Uterus (tissue), 4 donors: ENCODE results near the gene CCM2. TPM values are rescaled to one million over a fixed set of nuclear protein-coding genes. Genes with fewer than 3 reads are reported as not detected.

ENCODE experiments used
- DNase-seq, 2 donors: peaks; one replicate each; pipeline ENCODE4 v3.0.0-alpha.2; 2019 to 2020
- H3K27ac ChIP-seq, 2 donors: fragments of 200-600 bp; sonication (generic); 1 replicate in 1 of 2; 2 replicates in 1 of 2; pipeline ENCODE4 v1.5.1; 2016 to 2018
- H3K27me3 ChIP-seq, 2 donors: fragments of 200-600 bp; sonication (generic); one replicate each; pipeline ENCODE4 v1.5.1; 2018 to 2019; ENCODE audit warnings: control low read depth in 1 of 2
- H3K36me3 ChIP-seq, 2 donors: fragments of 200-600 bp; sonication (generic); one replicate each; pipeline ENCODE4 v1.5.1; 2019; ENCODE audit warnings: control low read depth in 1 of 2
- H3K4me1 ChIP-seq, 2 donors: fragments of 200-600 bp; sonication (generic); one replicate each; pipeline ENCODE4 v1.5.1; 2018 to 2019; ENCODE audit warnings: control low read depth in 1 of 2
- H3K4me3 ChIP-seq, 2 donors: fragments of 200-600 bp; sonication (generic); 1 replicate in 1 of 2; 2 replicates in 1 of 2; pipeline ENCODE4 v1.5.1; 2018 to 2019; ENCODE audit warnings: mild to moderate bottlenecking in 1 of 2
- H3K9me3 ChIP-seq, 2 donors: fragments of 200-600 bp; sonication (generic); one replicate each; pipeline ENCODE4 v1.5.1; 2019; ENCODE audit warnings: control low read depth in 1 of 2
- POLR2A ChIP-seq, 2 donors: fragments of 450-650 bp; IDR thresholded peaks; one replicate each; pipeline ENCODE4 v1.6.1; 2016; ENCODE audit warnings: antibody characterized with exemption in 2 of 2, mild to moderate bottlenecking in 1 of 2, moderate library complexity in 1 of 2
- intact Hi-C: fragments of 100-400 bp; cut with DNase I; formaldehyde crosslinking; loops from one replicate; pipeline ENCODE4 v1.15.1; 2023; ENCODE audit warnings: low total_unique reads
- total RNA-seq, 4 donors: library from RNA; depleted of rRNA in 3 of 4; stranded (reverse); fragments of >200 nt in 3 of 4; gene quantifications; one replicate each; pipeline versions ENCODE4 v1.1.0 to v1.2.4, GENCODE V29; 2014 to 2023
- TF ChIP-seq, protein P1 (sequence below), 4 experiments: fragments of 200-600 bp in 2 of 4; fragments of 450-650 bp in 2 of 4; sonication (generic) in 2 of 4; IDR thresholded peaks; one replicate each; pipeline ENCODE4 v1.5.1; 2016 to 2019; ENCODE audit warnings: antibody characterized with exemption in 4 of 4, mild to moderate bottlenecking in 2 of 4, moderate library complexity in 1 of 4
- donor health status: DM: yes; HTN: yes; CAD: no.

The CCM2 gene
- total RNA-seq, 4 donors from 2014 or later, result 7.6 to 70.2 (median 33.6) TPM

DNA sequence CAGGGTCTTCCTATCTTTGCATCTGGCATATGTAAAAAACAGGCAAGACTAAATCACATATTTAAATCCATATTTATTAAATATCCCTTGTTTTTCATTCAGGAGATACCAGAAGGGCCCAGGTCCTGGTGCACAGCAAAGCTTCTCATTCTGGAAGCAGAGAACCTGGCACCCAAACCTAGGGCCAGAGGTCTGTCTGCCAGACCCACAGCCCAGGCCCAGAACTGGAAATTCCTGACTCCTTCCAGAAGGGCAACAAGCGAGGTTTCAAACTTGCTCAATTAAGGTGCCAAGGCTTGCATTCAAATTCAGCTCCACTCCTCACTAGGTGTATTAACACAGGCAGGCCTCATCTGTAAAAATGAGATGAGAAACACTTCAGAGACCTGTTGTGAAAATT, 17.0 kb upstream of the CCM2 start:
- H3K36me3 ChIP-seq, result no peaks in the 10 kb centered on the region
- TF ChIP-seq, protein P1, sequence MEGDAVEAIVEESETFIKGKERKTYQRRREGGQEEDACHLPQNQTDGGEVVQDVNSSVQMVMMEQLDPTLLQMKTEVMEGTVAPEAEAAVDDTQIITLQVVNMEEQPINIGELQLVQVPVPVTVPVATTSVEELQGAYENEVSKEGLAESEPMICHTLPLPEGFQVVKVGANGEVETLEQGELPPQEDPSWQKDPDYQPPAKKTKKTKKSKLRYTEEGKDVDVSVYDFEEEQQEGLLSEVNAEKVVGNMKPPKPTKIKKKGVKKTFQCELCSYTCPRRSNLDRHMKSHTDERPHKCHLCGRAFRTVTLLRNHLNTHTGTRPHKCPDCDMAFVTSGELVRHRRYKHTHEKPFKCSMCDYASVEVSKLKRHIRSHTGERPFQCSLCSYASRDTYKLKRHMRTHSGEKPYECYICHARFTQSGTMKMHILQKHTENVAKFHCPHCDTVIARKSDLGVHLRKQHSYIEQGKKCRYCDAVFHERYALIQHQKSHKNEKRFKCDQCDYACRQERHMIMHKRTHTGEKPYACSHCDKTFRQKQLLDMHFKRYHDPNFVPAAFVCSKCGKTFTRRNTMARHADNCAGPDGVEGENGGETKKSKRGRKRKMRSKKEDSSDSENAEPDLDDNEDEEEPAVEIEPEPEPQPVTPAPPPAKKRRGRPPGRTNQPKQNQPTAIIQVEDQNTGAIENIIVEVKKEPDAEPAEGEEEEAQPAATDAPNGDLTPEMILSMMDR (IDR thresholded peaks at IDR 0.05), result no peak
- no peak for TF ChIP-seq POLR2A (IDR thresholded peaks at IDR 0.05)
- no peak overlapping the region for H3K27ac ChIP-seq
- no peaks in the 10 kb centered on the region for H3K27me3 ChIP-seq
- DNase-seq, result no peak
- H3K4me1 ChIP-seq, result no peaks in the 10 kb centered on the region
- intact Hi-C loops, result loop anchor here (10.0 kb wide), 1 partner anchor 408 kb away; the partner anchor contains the start of gene DDX56
- H3K9me3 ChIP-seq, result no peaks in the 10 kb centered on the region
- H3K4me3 ChIP-seq, result no peak overlapping the region

DNA sequence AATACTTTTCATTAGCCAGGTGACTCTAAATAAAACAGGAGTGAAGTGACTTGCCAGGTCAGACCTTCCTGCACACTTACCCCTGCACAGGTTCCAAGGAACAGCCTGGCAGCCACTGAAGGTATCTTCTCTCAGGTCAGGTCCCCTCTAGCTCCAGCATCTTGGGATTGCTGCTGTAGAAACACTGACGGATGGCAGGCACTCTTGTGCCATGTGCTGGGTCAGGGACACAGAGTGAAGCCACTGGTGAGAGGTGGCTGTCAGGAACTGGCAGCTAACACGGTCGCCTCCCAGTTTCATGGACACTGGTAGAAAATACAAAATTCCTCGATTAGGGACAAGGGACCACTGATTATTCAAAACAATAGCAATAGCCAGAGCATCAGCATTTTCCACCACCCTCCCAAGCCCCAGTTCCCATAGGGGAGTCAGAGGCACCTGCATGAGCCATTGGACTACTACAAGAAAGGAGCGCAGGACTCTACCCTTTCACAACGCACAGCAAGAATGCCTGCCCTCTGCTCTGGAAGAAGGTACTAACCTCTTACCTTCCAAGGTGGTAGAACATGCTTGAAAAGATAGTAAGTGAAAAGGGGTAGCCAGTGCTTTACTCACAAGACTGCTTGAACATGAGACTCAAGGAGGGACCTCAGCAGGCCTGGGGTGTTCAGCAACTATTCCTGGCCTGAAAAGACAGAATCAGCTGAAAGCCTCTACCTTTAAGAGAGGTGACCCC, 16.1 kb upstream of the CCM2 start:
- Histone ChIP-seq H3K27ac (no peak overlapping the region), H3K36me3 (no peaks in the 10 kb centered on the region)
- intact Hi-C loops, result loop anchor here (10.0 kb wide), 1 partner anchor 409 kb away; the partner anchor contains the start of gene DDX56

GRCh38 chr7:44984478-44984758, 15.6 kb upstream of the CCM2 start:
- intact Hi-C loops, result loop anchor here (10.0 kb wide), 1 partner anchor 410 kb away; the partner anchor contains the start of gene DDX56
- Histone ChIP-seq H3K27me3 (no peaks in the 10 kb centered on the region), H3K4me3 (no peak overlapping the region), H3K27ac (no peak overlapping the region), H3K4me1 (no peaks in the 10 kb centered on the region), H3K9me3 (no peaks in the 10 kb centered on the region), H3K36me3 (no peaks in the 10 kb centered on the region)
- no peak for DNase-seq
- TF ChIP-seq, protein P1 (IDR thresholded peaks at IDR 0.05), result no peak
- TF ChIP-seq POLR2A (IDR thresholded peaks at IDR 0.05), result no peak

More for the DNA sequence above, 16.1 kb upstream of the CCM2 start:
- Histone ChIP-seq H3K9me3 (no peaks in the 10 kb centered on the region), H3K4me1 (no peaks in the 10 kb centered on the region), H3K4me3 (no peak overlapping the region), H3K27me3 (no peaks in the 10 kb centered on the region)
- no peak for DNase-seq
- TF ChIP-seq, protein P1 (IDR thresholded peaks at IDR 0.05), result no peak
- no peak for TF ChIP-seq POLR2A (IDR thresholded peaks at IDR 0.05)

GRCh38 chr7:44985033-44985695, 14.8 kb upstream of the CCM2 start:
- no peak overlapping the region for H3K4me3 ChIP-seq

More at GRCh38 chr7:44985033-44985695, 14.8 kb upstream of the CCM2 start:
- no peaks in the 10 kb centered on the region for H3K27me3 ChIP-seq
- no peaks in the 10 kb centered on the region for H3K36me3 ChIP-seq
- DNase-seq, result no peak
- intact Hi-C loops, result loop anchor here (10.0 kb wide), 1 partner anchor 410 kb away; the partner anchor contains the start of gene DDX56
- TF ChIP-seq, protein P1 (IDR thresholded peaks at IDR 0.05), result no peak
- TF ChIP-seq POLR2A (IDR thresholded peaks at IDR 0.05), result no peak
- H3K4me1 ChIP-seq, result no peaks in the 10 kb centered on the region
- H3K9me3 ChIP-seq, result no peaks in the 10 kb centered on the region
- H3K27ac ChIP-seq, result peak overlapping the region; percentile 91 to 96
